Hematopoietic multipotent progenitor cell treated with erythropoietin and hydrocortisone succinate and interleukin-3 and kit ligand, for 6 days (in vitro differentiated cells): ENCODE data around the gene AGAP1.

Source experiments
- DNase-seq: peaks from one replicate; pipeline ENCODE4 v3.0.0-alpha.2; 2015

The AGAP1 gene

DNA sequence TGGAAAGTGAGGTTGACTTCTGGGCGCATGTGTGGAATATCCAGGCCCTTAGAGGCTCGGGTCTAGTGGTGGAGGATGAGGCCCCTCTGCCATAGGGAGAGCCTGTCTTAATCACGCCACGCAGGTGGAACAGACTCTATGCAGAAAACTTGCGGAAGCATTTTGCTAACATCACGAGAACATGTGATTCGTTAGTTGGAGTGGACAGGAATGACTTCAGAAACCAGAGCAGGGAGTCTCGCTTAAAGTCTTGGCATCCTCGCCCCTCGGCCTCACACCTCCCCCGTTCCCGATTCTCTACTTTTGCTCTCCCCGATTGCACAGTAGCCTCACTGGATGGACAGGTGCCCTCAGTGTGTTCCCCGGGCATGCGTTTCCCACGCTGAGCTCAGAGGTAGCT, 340.9 kb downstream of the AGAP1 start:
- DNase-seq = no peak

- DNase-seq = no peak
Measured at GRCh38 chr2:235835810-235836209, 342.0 kb downstream of the AGAP1 start.

DNA sequence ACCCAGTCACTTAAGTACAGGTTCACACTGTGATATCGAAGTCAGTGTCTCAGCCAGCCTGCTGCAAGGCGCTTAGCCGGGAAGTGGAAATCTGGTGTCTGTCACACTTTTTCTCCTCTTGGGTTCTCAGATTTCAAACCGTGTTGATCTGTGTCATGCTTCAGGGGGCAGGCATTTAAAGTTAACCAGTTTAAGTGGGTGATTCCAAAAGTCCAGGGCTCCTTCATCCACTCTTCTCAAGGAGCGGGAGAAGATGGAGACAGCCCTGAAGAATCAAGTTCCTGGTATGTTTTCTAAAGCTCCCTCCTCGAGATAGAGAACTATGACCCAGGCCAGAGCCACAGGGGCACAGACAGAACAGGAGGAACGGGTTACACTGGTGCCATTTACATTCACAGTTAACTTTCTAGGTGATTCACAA, 342.7 kb downstream of the AGAP1 start:
- DNase-seq = no peak

- no peak for DNase-seq
Measured at GRCh38 chr2:235839226-235839625, 345.4 kb downstream of the AGAP1 start.

DNA sequence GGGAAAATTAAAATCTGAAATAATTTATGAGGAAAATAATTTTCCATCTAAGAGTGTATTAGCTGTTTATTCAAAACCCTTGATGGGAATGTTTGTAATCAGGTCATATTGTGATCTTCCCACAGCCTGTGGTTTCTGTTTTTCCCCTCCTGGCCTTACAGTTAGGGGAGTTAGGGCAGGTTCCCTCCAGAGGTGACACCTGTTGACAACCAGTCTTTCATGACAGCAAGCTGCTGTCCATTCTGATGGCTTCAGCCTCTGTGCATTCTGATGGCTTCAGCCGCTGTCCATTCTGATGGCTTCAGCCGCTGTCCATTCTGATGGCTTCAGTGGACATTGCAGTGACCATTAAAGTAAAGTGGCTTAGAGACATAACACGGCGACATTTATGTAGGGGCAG, 346.1 kb downstream of the AGAP1 start:
- no peak for DNase-seq

DNA sequence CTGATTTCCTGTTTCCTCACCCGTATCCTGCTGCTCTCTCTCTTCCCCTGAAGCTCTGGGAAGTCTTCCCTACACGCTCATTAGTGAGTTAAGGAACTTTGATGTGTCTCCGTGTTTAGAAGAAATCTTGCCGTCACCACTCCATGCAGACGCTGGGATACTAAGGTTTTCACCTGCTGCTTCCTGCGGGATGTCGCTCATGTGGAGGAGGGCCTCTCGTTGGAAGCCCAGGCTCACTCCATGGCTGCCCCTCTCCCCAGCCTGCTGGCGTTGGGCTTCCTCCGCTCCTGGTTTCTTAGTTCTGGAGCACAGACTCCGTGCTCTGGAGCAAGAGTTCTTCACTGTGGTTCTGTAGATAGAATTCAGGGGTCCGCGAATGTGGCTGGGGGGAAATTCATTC, 348.0 kb downstream of the AGAP1 start:
- no peak for DNase-seq

GRCh38 chr2:235842941-235843340, 349.1 kb downstream of the AGAP1 start:
- DNase-seq = no peak

GRCh38 chr2:235843591-235844395, 349.9 kb downstream of the AGAP1 start:
- no peak for DNase-seq

DNA sequence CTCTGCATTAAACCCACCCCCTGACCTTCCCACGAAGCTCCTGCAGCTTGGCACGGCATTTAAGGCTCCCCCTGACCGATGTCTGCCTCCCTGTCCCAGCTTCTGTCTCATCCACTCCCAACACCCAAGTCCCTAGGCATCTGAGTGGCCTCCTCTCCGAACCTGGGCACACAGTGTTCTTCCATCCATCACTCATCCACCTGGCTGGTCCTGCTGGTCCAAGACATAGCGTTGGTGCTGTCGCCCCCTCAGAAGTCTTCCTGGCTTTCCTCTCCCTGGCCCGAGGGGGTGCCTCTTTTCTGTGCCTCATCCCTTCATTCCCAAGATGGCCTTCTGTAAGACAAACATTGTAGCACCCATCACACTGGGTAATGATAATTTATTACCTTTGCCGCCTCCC, 350.7 kb downstream of the AGAP1 start:
- no peak for DNase-seq

DNA sequence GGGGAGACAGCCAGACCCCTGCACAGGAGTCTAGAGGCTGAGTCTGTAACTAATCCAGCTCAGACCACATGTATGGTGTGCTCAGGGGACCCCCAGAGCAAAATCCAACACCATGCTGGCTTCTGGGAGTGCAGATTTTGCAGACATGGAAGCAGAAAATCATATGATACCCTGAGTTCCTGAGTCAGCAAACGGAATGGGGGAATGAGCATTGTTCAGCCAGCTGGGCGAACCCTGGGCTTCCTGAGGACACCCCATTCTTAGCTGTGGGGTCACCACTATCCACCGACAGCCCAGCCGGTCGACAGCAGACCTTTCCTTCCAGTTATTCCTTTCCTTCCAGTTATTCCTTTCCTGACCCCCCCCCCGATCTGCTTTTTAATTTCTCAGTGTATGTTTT, 351.4 kb downstream of the AGAP1 start:
- DNase-seq = no peak

DNA sequence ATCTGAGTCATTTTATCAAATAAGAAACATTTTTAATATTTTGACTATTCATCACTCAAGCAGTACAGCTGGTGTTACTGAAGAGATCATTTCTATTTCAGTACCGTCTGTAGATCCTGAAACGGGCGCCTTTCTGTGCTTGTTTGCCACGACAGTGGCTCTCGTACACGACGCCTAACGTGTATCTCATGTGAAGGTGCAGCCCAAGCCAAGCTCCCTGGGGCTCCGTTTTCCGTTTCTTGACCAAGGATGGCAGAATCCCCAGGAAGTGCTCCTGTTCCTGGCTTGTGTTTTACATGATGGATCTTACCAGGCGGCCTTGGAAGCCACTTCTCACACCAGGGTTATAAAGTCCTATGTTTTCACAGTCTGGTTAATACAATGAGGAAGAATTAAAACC, 353.7 kb downstream of the AGAP1 start:
- no peak for DNase-seq

- DNase-seq = no peak
Measured at GRCh38 chr2:235848055-235848454, 354.2 kb downstream of the AGAP1 start.

DNA sequence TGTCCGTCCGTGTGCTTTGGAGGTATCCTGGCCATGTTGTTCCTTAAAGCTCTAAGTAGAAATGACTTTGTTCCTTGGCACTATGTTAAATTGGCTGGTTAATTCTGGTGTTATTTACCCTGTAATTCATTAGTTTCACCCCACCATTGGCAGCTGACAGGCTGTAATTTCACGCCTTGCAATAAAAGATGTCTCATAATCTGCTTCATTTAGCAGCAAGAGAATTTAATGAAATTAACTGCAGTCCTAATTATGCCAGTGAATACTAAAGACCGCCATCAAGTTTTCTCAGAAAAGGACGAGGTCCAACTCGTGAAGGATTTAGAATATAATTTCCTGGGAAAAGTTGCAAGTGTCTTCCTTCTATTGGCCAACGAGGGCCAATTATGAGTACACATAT, 355.1 kb downstream of the AGAP1 start:
- DNase-seq = no peak

DNA sequence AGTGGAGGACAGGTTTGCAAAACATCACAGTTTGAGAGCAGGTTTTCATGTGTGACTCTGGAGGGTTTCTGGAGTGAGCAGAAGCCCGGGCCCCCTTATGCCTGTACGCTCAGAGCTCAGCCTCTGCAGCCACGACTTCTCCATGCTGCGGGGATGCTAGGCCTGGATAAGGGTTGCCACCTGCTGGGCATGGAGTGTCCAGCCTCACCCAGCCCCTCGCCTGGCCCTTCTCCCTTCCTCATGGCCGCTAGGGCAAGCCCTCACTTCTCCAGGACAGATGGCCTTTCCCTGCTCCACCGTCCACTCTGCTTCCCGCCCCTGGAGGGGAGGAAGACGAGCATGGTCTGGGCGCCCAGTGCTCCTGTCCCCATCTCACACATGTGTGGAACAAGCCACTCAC, 355.6 kb downstream of the AGAP1 start:
- no peak for DNase-seq

DNA sequence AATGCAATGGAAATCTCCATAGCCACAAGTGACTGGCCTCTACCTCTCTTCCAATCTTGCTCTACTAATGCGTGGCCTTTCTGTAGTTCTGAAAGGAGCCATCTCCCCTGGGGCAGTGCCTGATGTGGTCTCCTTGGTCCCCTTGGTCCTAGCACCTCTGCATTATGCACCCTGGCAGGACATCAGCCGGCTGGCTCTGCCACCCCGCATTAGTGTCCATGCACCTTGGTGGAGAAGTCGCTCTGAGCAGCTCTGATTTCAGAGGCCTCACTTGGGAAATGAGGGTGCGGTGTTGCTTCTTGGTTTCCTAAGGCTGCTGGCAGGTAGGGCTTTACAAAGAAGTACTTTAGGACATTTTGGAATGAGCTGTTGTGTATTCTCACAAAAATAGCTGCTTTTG, 356.4 kb downstream of the AGAP1 start:
- no peak for DNase-seq

GRCh38 chr2:235850771-235851551, 357.1 kb downstream of the AGAP1 start:
- no peak for DNase-seq

DNA sequence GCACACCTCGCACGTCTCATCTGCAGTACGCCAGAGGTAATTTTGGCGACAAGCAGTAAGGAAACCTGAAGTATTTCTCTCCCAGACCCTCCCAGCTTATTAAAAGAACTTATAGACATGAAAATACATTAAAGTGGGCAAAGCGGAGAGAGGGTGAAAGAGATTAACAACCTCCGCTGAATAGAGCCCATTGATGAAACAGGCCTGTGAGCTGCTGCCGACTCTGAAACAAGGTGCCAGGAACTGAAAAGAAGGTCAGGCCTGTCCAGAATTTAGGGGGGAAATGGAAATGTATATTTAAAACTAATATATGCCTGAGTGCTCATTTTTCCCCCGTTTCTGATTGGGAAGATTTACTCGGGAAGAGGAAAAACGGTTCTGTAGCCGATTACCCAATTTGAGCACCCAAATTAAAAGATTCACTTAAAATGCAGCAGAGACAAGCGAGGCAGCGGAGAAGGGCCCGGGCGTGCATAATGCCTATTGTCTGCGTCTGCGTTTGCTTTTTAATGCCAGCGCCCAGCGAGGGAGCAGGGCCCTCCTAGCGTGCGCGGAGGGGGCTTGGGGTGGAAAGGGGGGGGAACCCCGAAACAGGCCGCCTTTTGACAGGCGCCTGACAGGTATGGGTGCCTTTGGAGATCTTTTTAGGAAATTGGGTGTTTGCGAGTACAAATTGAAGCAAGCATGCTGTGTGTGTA, 358.1 kb downstream of the AGAP1 start:
- DNase-seq = no peak

GRCh38 chr2:235852526-235852920, 358.7 kb downstream of the AGAP1 start:
- DNase-seq = no peak

GRCh38 chr2:235854276-235854675, 360.4 kb downstream of the AGAP1 start:
- DNase-seq = no peak

- DNase-seq = no peak
Measured at GRCh38 chr2:235855011-235855410, 361.2 kb downstream of the AGAP1 start.

- DNase-seq = no peak
Measured at GRCh38 chr2:235856151-235856854, 362.5 kb downstream of the AGAP1 start.

DNA sequence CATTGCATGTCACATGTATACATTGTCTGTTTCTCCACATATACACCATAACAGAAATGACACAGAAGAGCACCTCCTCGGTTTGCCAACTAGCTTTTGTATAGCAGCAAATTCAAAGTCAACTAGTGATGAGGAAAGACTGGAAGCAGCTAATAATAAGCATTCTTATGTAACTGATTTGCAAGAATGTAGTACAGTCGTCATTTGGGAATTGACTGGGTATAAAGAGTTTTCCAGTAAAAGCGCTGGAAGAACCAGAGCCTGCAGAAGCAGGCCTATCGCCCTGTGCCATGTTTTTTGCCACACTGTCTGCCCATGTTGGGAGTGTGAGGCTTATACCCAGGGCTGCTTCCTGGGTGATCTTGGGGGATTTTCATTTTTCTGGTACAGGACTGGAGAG, 363.8 kb downstream of the AGAP1 start:
- DNase-seq = no peak

- DNase-seq = no peak
Measured at GRCh38 chr2:235858881-235859280, 365.0 kb downstream of the AGAP1 start.
